GM19468 (cell line): ENCODE data around the gene TRAF6.

ENCODE experiments used
- ATAC-seq: cut with Tn5 transposase; IDR thresholded peaks from one replicate; pipeline ENCODE4 v1.9.1; 2021; ENCODE audit warnings: mild to moderate bottlenecking, moderate library complexity, moderate number of reproducible peaks; ENCODE audit not compliant: unreplicated experiment; ENCODE audit errors: extremely low read depth

Gene TRAF6

DNA sequence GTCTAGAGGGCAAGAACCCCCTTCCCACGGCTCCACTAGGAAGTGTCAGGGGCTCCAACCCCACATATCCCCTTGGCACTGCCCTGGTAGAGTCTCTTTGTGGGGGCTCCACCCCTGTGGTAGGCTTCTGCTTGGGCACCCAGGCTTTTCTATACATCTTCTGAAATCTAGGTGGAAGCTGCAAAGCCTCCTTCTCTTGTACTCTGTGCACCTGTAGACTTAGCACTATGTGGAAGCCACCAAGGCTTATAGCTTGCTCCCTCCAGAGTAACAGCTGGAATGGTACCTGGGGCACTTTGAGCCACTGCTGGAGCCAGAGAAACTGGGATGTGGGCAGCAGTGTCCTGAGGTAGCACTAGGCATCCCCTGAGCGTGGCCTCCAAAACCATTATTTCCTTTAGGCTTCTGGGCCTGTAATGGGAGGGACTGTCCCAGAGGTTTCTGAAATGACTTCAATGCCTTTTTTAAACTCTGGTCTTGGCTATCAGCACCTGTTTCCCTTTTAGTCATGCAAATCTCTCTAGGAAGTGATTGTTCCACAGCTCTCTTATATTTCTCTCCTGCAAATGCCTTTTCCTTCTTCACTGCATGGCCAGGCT is 68.4 kb downstream of the TRAF6 start:
- peak; percentile 26 for ATAC-seq

DNA sequence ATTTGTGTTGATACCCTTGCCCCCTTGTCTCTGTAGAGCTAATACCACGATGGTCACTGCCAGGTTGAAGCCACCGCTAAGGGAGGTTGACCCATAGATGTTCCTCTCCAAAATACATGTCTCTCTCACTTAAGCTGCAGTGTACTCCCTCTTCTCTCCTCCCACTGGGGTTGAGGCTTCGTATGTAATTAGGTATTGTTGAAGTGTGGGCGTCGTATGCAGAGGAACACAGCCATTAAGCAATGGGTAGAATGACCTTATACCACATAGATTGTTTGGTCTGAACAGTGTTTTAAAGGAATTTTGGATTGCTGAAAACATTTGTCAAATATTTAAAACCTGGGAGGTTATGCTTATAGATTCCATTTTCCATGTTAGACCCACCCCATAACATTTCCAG is 71.9 kb downstream of the TRAF6 start:
- ATAC-seq = no peak

DNA sequence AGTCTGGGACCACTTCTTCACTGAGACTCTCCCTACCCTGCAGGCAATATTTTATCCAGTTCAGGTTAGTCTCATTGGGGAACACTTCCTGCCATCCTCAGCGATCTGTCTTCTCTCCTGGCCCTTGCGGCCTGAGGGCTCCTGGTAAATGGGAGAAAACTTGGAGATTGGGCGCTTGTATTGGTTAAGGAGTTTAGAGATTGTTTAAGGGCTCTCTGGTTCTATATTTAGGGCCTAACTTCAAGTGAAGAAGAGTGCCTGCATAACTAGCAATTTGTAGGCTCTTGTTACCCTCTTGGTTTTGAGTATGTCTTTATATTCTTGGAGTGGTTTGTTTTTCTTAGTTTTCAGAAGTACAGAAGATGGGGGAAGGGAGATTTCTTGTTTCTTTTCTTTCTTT is 72.7 kb downstream of the TRAF6 start:
- ATAC-seq = no peak
